ENCODE data around the gene AKR1C8. TPM values are rescaled to one million over a fixed set of nuclear protein-coding genes. Genes with fewer than 3 reads are reported as not detected.

Gene AKR1C8
- total RNA-seq, 1 donor from 2014 or later, result not detected

- H3K27ac Mint-ChIP-seq (ENCODE audit: unreplicated experiment), result no peak overlapping the region
- H3K4me3 Mint-ChIP-seq (ENCODE audit: unreplicated experiment), result no peak overlapping the region
- H3K27me3 Mint-ChIP-seq (ENCODE audit: unreplicated experiment), result peaks cover 3% of the 10 kb centered on the region
- H3K36me3 Mint-ChIP-seq (ENCODE audit: unreplicated experiment), result no peaks in the 10 kb centered on the region
- DNase-seq, result no peak
- no peaks in the 10 kb centered on the region for H3K4me1 Mint-ChIP-seq (ENCODE audit: low read depth, unreplicated experiment)
- TF ChIP-seq, protein P1, sequence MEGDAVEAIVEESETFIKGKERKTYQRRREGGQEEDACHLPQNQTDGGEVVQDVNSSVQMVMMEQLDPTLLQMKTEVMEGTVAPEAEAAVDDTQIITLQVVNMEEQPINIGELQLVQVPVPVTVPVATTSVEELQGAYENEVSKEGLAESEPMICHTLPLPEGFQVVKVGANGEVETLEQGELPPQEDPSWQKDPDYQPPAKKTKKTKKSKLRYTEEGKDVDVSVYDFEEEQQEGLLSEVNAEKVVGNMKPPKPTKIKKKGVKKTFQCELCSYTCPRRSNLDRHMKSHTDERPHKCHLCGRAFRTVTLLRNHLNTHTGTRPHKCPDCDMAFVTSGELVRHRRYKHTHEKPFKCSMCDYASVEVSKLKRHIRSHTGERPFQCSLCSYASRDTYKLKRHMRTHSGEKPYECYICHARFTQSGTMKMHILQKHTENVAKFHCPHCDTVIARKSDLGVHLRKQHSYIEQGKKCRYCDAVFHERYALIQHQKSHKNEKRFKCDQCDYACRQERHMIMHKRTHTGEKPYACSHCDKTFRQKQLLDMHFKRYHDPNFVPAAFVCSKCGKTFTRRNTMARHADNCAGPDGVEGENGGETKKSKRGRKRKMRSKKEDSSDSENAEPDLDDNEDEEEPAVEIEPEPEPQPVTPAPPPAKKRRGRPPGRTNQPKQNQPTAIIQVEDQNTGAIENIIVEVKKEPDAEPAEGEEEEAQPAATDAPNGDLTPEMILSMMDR (IDR thresholded peaks at IDR 0.05; ENCODE audit: partially characterized antibody, unreplicated experiment), result no peak
- H3K9me3 Mint-ChIP-seq (ENCODE audit: unreplicated experiment), result no peaks in the 10 kb centered on the region
Measured at GRCh38 chr10:5108658-5109416, 76.1 kb downstream of the AKR1C8 start.

- Mint-ChIP-seq H3K36me3 (ENCODE audit: unreplicated experiment) (no peaks in the 10 kb centered on the region), H3K27me3 (ENCODE audit: unreplicated experiment) (peaks cover 3% of the 10 kb centered on the region), H3K9me3 (ENCODE audit: unreplicated experiment) (no peaks in the 10 kb centered on the region), H3K27ac (ENCODE audit: unreplicated experiment) (no peak overlapping the region), H3K4me1 (ENCODE audit: low read depth, unreplicated experiment) (no peaks in the 10 kb centered on the region), H3K4me3 (ENCODE audit: unreplicated experiment) (no peak overlapping the region)
- TF ChIP-seq, protein P1 (IDR thresholded peaks at IDR 0.05; ENCODE audit: partially characterized antibody, unreplicated experiment), result no peak
- no peak for DNase-seq
Measured at GRCh38 chr10:5107860-5108526, 77.0 kb downstream of the AKR1C8 start.

DNA sequence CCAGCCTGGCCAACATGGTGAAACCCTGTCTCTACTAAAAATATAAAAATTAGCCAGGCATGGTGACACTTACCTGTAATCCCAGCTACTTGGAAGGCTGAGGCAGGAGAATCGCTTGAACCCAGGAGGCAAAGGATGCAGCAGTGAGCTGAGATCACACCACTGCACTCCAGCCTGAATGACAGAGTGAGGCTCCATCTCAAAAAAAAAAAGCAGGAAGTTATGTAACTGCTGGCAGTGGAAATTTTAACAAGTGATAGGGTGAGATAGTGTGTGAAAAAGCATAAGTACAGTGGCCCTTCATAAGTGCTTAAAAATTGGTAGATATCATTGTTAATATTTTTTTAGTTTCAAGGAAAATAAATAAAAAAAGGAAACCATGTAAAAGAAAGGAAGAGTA, 78.4 kb downstream of the AKR1C8 start:
- TF ChIP-seq, protein P1 (IDR thresholded peaks at IDR 0.05; ENCODE audit: partially characterized antibody, unreplicated experiment), result no peak
- DNase-seq, result no peak
- Mint-ChIP-seq H3K36me3 (ENCODE audit: unreplicated experiment) (no peaks in the 10 kb centered on the region), H3K27me3 (ENCODE audit: unreplicated experiment) (peaks cover 3% of the 10 kb centered on the region), H3K9me3 (ENCODE audit: unreplicated experiment) (no peaks in the 10 kb centered on the region), H3K4me1 (ENCODE audit: low read depth, unreplicated experiment) (no peaks in the 10 kb centered on the region), H3K4me3 (ENCODE audit: unreplicated experiment) (no peak overlapping the region), H3K27ac (ENCODE audit: unreplicated experiment) (no peak overlapping the region)

DNA sequence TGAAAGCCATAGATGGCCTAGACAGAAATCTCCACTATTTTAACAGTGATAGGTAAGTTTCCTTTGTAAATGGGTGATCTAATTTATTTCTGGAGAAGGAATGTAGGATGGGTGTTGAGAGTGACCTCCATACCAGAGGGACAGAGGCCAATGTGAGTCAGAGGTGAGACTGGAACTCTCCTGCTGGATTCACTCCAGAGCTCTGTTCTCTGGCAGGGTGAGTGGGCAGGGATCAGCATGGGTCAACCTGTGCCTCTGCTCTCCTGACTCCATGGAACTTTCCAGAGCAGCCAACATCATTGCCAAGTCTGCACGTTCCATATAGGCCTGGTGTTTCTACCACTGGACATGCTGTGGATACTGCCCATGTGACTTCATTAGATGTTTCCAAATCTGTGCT, 79.3 kb downstream of the AKR1C8 start:
- Mint-ChIP-seq H3K9me3 (ENCODE audit: unreplicated experiment) (no peaks in the 10 kb centered on the region), H3K4me1 (ENCODE audit: low read depth, unreplicated experiment) (no peaks in the 10 kb centered on the region), H3K27me3 (ENCODE audit: unreplicated experiment) (peaks cover 3% of the 10 kb centered on the region), H3K27ac (ENCODE audit: unreplicated experiment) (no peak overlapping the region), H3K4me3 (ENCODE audit: unreplicated experiment) (no peak overlapping the region), H3K36me3 (ENCODE audit: unreplicated experiment) (no peaks in the 10 kb centered on the region)
- no peak for DNase-seq
- TF ChIP-seq, protein P1 (IDR thresholded peaks at IDR 0.05; ENCODE audit: partially characterized antibody, unreplicated experiment), result no peak

Other genes starting within 250 kb of the AKR1C8 start
- gene AKR1C1, start 221.7 kb downstream of the AKR1C8 start, total RNA-seq (ENCODE audit: unreplicated experiment), result 24.7 TPM
- gene AKR1C2, start 181.3 kb downstream of the AKR1C8 start, total RNA-seq (ENCODE audit: unreplicated experiment), result 3.8 TPM
- gene AKR1C3, start 90.7 kb downstream of the AKR1C8 start, total RNA-seq (ENCODE audit: unreplicated experiment), result 0.49 TPM
- gene AKR1C4, start 11.7 kb upstream of the AKR1C8 start, total RNA-seq (ENCODE audit: unreplicated experiment), result not detected
- gene UCN3, start 179.8 kb upstream of the AKR1C8 start, total RNA-seq (ENCODE audit: unreplicated experiment), result not detected
- gene TUBAL3, start 219.7 kb upstream of the AKR1C8 start, total RNA-seq (ENCODE audit: unreplicated experiment), result not detected
- 63.8 TPM for gene NET1, start 227.4 kb upstream of the AKR1C8 start, total RNA-seq (ENCODE audit: unreplicated experiment)

Data from glutamatergic neuron (in vitro differentiated cells).